Hepatocyte (in vitro differentiated cells): ENCODE measurements around the gene COX8A.

ENCODE experiments used
- EZH2phosphoT487 ChIP-seq: fragments of 200-600 bp; sonication (generic); IDR thresholded peaks from one replicate; pipeline ENCODE4 v1.6.1; 2018; ENCODE audit warnings: antibody characterized with exemption, mild to moderate bottlenecking, low read depth, moderate library complexity; ENCODE audit not compliant: unreplicated experiment, severe bottlenecking
- TF ChIP-seq, protein P1 (sequence below): fragments of 200-600 bp; sonication (generic); IDR thresholded peaks from 2 replicates; pipeline ENCODE4 v1.5.1; 2016; ENCODE audit warnings: antibody characterized with exemption, mild to moderate bottlenecking; ENCODE audit not compliant: poor library complexity

DNA sequence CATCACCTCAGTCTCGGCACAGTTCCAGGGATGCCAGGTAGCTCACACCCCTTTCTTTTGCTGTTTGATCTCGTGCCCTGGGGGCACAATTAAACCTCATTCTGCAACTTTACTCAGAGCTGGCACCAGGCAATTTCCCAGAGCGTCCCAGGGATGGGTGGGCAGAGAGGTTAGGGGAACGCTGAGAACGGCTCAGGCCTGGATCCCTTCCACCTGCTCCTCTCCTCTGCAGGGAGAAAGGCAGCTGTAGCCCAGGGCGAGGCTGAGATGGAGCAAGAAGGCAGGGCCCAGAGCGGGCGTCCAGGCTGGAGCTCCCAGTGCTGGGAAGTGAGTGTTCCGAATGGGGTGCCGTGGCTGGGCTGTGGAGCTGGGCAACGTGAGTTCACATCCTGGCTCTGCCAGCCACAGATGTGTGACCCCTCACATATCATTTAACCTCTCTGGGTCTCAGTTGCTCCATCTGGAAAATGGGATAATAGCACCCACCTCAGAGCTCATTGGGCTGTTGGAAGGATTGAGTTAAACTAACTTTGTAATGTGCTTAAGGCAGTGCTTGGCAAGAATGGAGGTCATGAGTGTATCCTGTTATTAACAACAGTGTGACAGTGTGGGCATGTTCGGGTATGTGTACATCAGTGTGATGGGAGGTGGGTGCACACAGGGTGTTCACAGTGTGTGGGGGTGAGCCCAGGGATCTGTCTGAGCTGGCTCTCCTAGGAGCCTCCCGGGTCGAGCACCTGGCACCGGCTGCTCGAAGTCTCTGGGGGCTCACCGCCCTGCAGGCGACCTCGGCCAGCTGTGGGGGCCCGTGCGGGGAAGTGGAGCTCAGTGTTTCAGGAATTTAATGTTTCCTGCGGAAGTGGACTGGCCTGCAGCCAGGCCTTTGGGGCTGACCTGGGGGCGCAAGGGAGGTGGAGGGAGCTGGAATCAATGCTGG is 27.3 kb downstream of the COX8A start:
- TF ChIP-seq, protein P1, sequence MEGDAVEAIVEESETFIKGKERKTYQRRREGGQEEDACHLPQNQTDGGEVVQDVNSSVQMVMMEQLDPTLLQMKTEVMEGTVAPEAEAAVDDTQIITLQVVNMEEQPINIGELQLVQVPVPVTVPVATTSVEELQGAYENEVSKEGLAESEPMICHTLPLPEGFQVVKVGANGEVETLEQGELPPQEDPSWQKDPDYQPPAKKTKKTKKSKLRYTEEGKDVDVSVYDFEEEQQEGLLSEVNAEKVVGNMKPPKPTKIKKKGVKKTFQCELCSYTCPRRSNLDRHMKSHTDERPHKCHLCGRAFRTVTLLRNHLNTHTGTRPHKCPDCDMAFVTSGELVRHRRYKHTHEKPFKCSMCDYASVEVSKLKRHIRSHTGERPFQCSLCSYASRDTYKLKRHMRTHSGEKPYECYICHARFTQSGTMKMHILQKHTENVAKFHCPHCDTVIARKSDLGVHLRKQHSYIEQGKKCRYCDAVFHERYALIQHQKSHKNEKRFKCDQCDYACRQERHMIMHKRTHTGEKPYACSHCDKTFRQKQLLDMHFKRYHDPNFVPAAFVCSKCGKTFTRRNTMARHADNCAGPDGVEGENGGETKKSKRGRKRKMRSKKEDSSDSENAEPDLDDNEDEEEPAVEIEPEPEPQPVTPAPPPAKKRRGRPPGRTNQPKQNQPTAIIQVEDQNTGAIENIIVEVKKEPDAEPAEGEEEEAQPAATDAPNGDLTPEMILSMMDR, result no peak
- no peak for TF ChIP-seq EZH2phosphoT487
